NOMO-1 (cell line): ENCODE measurements around the gene BLVRA.
A peak's percentile ranks its signal among the peaks of the same experiment; 100 is the strongest.
"Not testable (repeated sequence)": the region's sequence is repeated elsewhere in the genome, so short reads cannot be mapped to it uniquely, and the experiment has no call there.

Experiments used
- DNase-seq, 2 experiments: peaks; one replicate each; lab custom pipeline; 2025; ENCODE audit not compliant: unreplicated experiment in 2 of 2; lab: John Stamatoyannopoulos, UW

Gene BLVRA

GRCh38 chr7:43768887-43769272 is 10.4 kb downstream of the BLVRA start:
- no peak for DNase-seq

DNA sequence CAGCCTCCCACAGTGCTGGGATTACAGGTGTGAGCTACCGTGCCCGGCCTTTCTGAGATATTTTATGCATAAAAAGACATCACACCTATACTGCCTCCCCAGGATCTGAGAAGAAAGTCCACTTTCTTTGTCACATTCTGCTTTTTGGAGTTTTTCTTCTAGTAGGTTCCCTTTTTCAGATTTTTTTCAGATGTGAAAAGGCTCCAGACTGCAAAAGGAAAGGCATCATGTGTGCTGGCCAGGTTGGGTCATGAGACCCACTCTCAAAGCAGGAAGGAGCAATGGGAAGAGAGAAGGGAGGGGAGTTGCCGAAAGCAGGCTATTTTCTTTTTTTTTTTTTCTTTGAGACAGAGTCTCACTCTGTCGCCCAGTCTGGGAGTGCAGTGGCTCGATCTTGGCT is 10.8 kb downstream of the BLVRA start:
- DNase-seq, result no peak

DNA sequence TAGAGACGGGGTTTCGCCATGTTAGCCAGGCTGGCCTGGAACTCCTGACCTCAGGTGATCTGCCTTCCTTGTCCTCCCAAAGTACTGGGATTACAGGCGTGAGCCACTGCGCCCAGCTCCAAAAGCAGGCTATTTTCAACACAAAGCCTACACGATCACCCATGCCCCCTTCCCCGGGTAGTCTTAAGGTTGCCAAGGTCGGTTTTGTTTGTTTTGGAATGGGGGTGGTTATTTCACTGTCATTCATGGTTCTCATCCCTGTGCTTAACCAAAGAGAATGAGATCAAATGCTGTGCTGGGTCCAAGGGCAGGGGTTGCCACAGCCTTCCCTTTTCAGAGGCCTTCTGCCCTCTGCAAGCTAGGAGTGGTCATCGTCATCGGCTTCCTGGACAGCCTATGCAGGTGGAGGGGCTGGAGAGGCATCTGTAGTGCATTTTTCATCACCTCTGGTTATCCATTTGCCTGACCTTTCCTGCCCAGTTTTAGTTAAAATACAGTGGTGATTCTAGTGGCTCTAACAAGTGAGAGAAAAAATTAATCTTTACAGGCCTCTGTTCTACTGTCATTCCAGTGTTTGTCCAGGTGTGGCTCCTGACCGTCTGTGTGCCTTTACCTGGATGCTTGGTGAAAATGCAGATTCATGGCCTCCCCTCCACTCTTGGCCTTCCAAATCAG is 11.4 kb downstream of the BLVRA start:
- DNase-seq, result no peak

DNA sequence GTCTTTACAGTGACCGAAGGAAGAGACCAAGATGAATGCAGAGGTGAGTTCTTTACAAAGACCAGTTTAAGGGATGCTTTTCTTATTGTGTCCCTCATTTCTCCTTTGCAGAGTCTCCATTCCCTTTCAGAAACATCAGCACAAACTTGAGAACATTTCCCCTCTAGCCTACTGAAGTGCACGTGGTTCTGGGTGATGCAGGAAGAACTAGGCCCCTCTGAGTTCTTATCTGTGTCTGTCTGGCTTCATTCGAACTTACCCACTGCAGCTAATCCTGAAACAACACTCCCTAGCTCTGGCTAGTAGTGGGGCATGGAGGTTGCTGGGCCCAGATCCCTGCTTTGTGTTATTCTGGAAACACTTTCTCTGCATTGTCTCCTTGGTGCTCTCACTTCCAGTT is 12.6 kb downstream of the BLVRA start:
- DNase-seq, result no peak

- DNase-seq, result no peak
These were observed 13.1 kb downstream of the BLVRA start for GRCh38 chr7:43771573-43771972.

DNA sequence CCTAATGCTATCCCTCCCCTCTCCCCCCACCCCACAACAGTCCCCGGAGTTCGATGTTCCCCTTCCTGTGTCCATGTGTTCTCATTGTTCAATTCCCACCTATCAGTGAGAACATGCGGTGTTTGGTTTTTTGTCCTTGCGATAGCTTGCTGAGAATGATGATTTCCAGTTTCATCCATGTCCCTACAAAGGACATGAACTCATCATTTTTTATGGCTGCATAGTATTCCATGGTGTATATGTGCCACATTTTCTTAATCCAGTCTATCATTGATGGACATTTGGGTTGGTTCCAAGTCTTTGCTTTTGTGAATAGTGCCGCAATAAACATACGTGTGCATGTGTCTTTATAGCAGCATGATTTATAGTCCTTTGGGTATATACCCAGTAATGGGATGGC is 14.8 kb downstream of the BLVRA start:
- not testable (repeated sequence) for DNase-seq

DNA sequence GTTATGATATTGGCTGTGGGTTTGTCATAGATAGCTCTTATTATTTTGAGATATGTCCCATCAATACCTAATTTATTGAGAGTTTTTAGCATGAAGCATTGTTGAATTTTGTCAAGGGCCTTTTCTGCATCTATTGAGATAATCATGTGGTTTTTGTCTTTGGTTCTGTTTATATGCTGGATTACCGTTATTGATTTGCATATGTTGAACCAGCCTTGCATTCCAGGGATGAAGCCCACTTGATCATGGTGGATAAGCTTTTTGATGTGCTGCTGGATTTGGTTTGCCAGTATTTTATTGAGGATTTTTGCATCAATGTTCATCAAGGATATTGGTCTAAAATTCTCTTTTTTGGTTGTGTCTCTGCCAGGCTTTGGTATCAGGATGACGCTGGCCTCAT is 16.8 kb downstream of the BLVRA start:
- not testable (repeated sequence) for DNase-seq

- DNase-seq, result not testable (repeated sequence)
These were observed 20.0 kb downstream of the BLVRA start for GRCh38 chr7:43778293-43779044.

GRCh38 chr7:43779045-43779812 is 20.7 kb downstream of the BLVRA start:
- no peak for DNase-seq

DNA sequence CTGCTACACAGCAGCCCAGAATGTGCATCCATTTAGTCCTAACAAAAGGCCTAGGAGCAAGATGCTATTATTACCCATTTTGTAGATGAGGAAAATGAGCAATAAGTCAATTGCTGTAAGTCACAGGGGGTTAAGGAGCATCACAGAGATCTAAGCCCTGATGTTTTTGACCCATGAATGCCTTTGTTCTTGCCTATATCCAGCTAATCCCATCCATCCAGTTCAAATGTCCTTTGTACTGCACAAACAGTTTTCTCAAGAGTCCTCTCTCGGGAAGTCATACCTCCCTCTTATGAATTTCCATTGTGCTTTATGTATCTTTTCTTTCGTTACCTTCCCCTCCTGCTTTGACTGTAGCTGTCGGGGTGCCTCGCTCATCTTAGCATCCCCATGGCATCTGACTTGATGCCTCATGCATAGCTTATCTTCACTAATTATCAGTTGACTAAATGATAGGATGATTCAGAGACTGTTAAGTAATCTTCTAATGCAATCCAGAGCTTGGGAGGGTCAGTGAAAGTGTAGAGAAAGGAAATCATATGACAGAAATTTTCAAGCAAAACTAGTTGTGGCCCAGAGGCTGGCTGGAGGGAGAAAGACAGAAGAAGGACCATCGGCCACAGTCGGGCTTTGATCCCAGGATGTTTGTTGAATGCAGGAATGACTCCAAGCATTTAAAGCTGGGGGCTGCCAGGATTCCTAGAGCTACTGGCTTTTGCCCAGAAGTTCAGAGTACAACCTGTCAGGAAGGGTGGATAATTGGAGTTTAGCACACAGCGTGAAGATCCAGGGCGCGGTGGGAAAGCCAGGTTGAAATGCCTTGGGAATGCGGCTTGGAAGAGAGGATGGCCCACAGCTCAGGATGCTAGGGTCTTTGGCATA is 23.5 kb downstream of the BLVRA start:
- DNase-seq, result peak; percentile 55 to 85

DNA sequence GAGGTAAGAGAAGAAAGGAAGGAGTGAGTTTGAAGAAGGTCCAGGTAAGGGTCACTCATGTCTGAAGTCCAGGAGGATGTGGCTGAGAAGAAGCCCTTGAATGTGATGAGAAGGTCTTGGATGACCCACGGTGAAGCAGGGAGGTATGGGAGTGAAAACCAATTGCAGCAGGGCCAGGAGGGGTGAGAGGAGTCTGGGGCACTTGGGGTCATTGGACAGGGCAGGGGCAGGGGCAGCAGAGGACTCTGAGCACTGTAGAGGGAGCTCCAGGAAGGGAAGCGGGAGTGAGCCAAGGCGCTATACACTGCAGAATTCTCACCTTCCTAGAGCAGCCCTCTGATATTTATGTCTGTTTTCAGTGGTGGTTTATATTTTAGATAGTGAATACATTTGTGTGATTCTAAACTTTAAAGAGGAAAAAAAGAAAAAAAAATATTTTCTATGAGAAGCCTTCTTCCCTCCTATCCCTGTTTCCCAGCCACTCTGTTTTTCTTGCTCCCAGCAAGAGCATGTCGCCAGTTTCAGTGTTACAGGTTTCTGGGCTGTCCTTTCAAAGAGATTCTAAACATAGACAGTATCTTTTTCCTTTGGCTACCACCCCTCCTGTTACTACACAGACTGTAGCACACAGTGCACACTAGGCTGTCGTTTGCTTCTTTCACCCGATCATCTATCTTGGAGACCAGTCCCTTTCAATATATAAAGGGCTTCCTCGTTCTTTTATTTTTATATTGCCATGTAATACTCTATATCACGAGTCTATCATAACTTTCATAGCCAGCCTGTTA is 24.5 kb downstream of the BLVRA start:
- no peak for DNase-seq

- no peak for DNase-seq
These were observed 25.6 kb downstream of the BLVRA start for GRCh38 chr7:43784030-43784584.

- DNase-seq, result peak in 1 of 2 experiments; percentile 33
These were observed 26.2 kb downstream of the BLVRA start for GRCh38 chr7:43784585-43785087.

DNA sequence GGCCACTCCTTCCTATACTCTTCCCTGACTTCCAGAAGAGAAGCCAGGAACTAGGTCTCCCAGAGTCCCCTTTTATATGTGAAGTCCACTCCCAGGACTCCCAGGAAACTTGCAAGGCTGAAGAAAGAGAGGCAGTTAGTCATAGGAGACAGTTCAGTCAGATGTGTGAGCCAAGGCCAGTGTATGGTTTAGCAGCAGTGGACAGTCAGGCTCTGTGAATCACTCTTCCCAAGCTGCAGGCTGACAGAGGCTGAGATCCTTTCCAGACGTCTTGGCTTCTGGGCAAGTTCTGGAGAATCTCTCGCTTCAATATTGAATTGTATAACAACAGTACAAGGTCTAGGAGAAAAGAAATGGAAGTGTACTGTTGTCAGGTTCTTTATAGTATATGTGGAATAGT is 26.9 kb downstream of the BLVRA start:
- no peak for DNase-seq

GRCh38 chr7:43787771-43788170 is 29.3 kb downstream of the BLVRA start:
- DNase-seq, result no peak

- no peak for DNase-seq
These were observed 31.5 kb downstream of the BLVRA start for GRCh38 chr7:43790006-43790405.

DNA sequence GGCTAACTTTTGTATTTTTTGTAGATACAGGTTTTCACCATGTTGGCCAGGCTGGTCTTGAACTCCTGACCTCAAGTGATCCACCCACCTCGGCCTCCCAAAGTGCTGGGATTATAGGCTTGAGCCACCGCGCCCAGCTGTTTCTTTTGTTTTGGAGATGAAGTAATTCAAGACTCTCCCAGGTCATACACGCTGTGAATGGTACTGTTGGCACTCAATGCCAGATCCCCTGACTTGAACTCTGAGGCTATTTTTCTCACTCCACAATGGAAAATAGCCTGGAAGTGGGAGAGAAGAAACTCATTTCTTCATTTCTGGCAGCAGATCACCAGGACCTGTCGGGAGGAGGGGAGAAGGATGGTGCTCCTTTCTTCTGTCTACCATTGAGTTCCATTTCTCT is 32.4 kb downstream of the BLVRA start:
- DNase-seq, result no peak

DNA sequence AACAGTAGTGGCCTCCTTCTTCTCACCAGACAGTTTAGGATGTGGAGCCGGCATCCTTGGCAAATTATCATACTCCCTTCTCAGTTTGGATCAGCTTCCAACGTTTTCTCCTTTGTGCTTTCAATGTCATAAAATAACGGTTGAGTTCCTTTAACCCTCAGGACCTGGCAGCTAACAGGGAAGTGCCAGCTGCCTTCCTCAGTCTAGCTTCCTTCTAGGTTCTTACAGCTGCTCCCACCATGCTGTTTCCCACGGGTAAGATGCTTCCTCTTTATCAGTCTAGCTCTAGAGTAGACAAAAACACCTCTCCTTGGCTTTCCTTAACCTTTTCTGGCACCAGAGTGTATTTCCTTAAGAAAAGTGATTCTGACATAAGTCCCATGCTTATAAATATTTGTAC is 33.2 kb downstream of the BLVRA start:
- DNase-seq, result peak in 1 of 2 experiments; percentile 61

DNA sequence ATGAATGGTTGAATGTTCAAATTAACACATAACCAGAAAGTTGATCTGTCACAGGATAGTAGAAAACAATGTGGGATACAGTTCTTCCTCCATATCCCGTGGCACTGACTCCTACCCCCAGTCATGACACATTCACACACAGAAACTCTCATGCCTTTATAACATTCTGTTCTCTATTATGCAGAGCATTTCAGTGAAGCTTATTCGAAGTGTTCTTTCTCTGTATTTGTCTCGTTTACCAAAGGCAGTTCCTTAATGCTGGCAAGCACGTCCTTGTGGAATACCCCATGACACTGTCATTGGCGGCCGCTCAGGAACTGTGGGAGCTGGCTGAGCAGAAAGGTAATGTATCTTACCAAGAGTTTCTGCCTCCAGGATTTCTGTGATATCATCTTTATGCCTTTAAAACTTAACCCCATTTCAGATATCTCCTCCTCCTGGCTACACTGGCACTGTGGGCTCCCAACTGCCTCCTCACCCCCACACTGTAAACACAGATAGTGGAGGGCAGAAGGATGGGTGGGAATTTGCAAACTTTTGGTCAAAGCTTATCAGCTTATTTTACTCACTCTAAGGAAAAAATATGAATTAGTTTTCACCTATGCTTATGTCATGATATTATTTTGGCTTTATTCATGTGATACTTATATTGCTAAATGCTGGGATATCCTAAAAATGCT is 34.1 kb downstream of the BLVRA start:
- no peak for DNase-seq
